Mesenchymal stem cell (in vitro differentiated cells and primary cell): Measurements from ENCODE around the gene FIGN.

Experiments
- DNase-seq: peaks from one replicate; pipeline ENCODE4 v3.0.0-alpha.2; 2013
- H2AFZ ChIP-seq: one replicate; pipeline ENCODE4 v1.6.1; 2013; ENCODE audit warnings: low read depth, mild to moderate bottlenecking, control low read depth, inconsistent platforms, low read length, moderate library complexity
- H2AK5ac ChIP-seq: 2 replicates; pipeline ENCODE4 v1.6.1; 2013; ENCODE audit warnings: low read length, moderate library complexity, mild to moderate bottlenecking, inconsistent platforms; ENCODE audit not compliant: severe bottlenecking
- H2BK120ac ChIP-seq: one replicate; pipeline ENCODE4 v1.6.1; 2013; ENCODE audit warnings: low read depth, mild to moderate bottlenecking, inconsistent platforms, low read length, moderate library complexity
- H2BK12ac ChIP-seq, 2 experiments: one replicate each; pipeline ENCODE4 v1.6.1; 2013; ENCODE audit warnings: inconsistent platforms in 2 of 2, low read length in 2 of 2, mild to moderate bottlenecking in 2 of 2, moderate library complexity in 2 of 2, control low read depth in 1 of 2
- H2BK15ac ChIP-seq: one replicate; pipeline ENCODE4 v1.6.1; 2013; ENCODE audit warnings: mild to moderate bottlenecking, low read depth, inconsistent platforms; ENCODE audit not compliant: poor library complexity, severe bottlenecking
- H2BK5ac ChIP-seq: 2 replicates; pipeline ENCODE4 v1.6.1; 2013; ENCODE audit warnings: low read depth, mild to moderate bottlenecking, low read length, control low read depth, inconsistent platforms; ENCODE audit not compliant: poor library complexity, severe bottlenecking
- H3K14ac ChIP-seq, 2 experiments: one replicate each; pipeline ENCODE4 v1.6.1; 2013; ENCODE audit warnings: inconsistent platforms in 2 of 2, low read length in 2 of 2, control low read depth in 1 of 2, mild to moderate bottlenecking in 1 of 2, moderate library complexity in 1 of 2
- H3K18ac ChIP-seq, 2 experiments: one replicate each; pipeline ENCODE4 v1.6.1; 2013; ENCODE audit warnings: inconsistent platforms in 2 of 2, low read length in 2 of 2, control low read depth in 1 of 2, low read depth in 1 of 2, mild to moderate bottlenecking in 1 of 2
- H3K23ac ChIP-seq, 2 experiments: one replicate each; pipeline ENCODE4 v1.6.1; 2013; ENCODE audit warnings: inconsistent platforms in 2 of 2, low read length in 2 of 2, mild to moderate bottlenecking in 2 of 2, moderate library complexity in 2 of 2, control low read depth in 1 of 2
- H3K27ac ChIP-seq: 2 replicates; pipeline ENCODE4 v1.5.1; 2013; ENCODE audit warnings: mild to moderate bottlenecking, moderate library complexity, low read length, control low read depth, inconsistent platforms; ENCODE audit not compliant: poor library complexity, severe bottlenecking
- H3K27me3 ChIP-seq, 2 experiments: 2 replicates each; pipeline versions ENCODE4 v1.6.1 to v1.7.0; 2013; ENCODE audit warnings: low read length in 2 of 2, mild to moderate bottlenecking in 2 of 2, moderate library complexity in 2 of 2, control low read depth in 1 of 2, inconsistent platforms in 1 of 2; ENCODE audit not compliant: control insufficient read depth in 1 of 2, insufficient read depth in 1 of 2
- H3K36me3 ChIP-seq, 2 experiments: 2 replicates each; pipeline versions ENCODE4 v1.6.1 to v1.7.0; 2013; ENCODE audit warnings: low read length in 2 of 2, control low read depth in 1 of 2, inconsistent platforms in 1 of 2, low read depth in 1 of 2, mild to moderate bottlenecking in 1 of 2; ENCODE audit not compliant: insufficient read depth in 2 of 2, control insufficient read depth in 1 of 2
- H3K4ac ChIP-seq, 2 experiments: one replicate each; pipeline ENCODE4 v1.6.1; 2013; ENCODE audit warnings: inconsistent platforms in 2 of 2, low read length in 2 of 2, mild to moderate bottlenecking in 2 of 2, moderate library complexity in 2 of 2, control low read depth in 1 of 2, low read depth in 1 of 2
- H3K4me1 ChIP-seq: 2 replicates; pipeline ENCODE4 v1.6.1; 2013; ENCODE audit warnings: low read depth, low read length, control low read depth; ENCODE audit not compliant: control insufficient read depth, insufficient read depth
- H3K4me2 ChIP-seq: 2 replicates; pipeline ENCODE4 v1.6.1; 2013; ENCODE audit warnings: low read length, mild to moderate bottlenecking, inconsistent platforms; ENCODE audit not compliant: poor library complexity, severe bottlenecking
- H3K4me3 ChIP-seq, 2 experiments: 2 replicates each; pipeline versions ENCODE4 v1.5.1 to v1.7.0; 2013; ENCODE audit warnings: low read length in 2 of 2, mild to moderate bottlenecking in 2 of 2, control low read depth in 1 of 2, low read depth in 1 of 2; ENCODE audit not compliant: insufficient read depth in 1 of 2
- H3K79me1 ChIP-seq: replicated peaks from 2 replicates; pipeline ENCODE4 v1.6.1; 2013; ENCODE audit warnings: mild to moderate bottlenecking, control low read depth, low read length, inconsistent platforms; ENCODE audit not compliant: poor library complexity, severe bottlenecking
- H3K9ac ChIP-seq: 2 replicates; pipeline ENCODE4 v1.7.0; 2013; ENCODE audit warnings: mild to moderate bottlenecking, low read length, moderate library complexity
- H3K9me3 ChIP-seq: 2 replicates; pipeline ENCODE4 v1.7.0; 2013; ENCODE audit warnings: mild to moderate bottlenecking, low read length; ENCODE audit not compliant: control insufficient read depth
- H4K8ac ChIP-seq: one replicate; pipeline ENCODE4 v1.6.1; 2013; ENCODE audit warnings: inconsistent platforms, mild to moderate bottlenecking, low read length, moderate library complexity
- H4K91ac ChIP-seq: one replicate; pipeline ENCODE4 v1.6.1; 2013; ENCODE audit warnings: mild to moderate bottlenecking, low read length, inconsistent platforms
- WGBS: methylation state at CpG from one replicate; pipeline ENCODE4 v1.1.7; 2013; ENCODE audit warnings: mixed read lengths; 5-methylcytosine and 5-hydroxymethylcytosine counted together

The FIGN gene

GRCh38 chr2:163778045-163778781 lies 42.4 kb upstream of the FIGN start:
- H2BK15ac ChIP-seq = no peak overlapping the region
- H3K36me3 ChIP-seq = no peaks in the 10 kb centered on the region
- H3K79me1 ChIP-seq = no peaks in the 10 kb centered on the region
- peak overlapping the region; percentile 88 for H2BK5ac ChIP-seq
- peak; percentile 50 for DNase-seq
- 73% methylated on average over 4 of the region's 5 CpGs for WGBS
- H3K23ac ChIP-seq = no peak overlapping the region
- H3K4me3 ChIP-seq = peak overlapping the region in 1 of 2 experiments; percentile 15
- no peak overlapping the region for H2BK120ac ChIP-seq
- peaks cover 3% of the 10 kb centered on the region for H3K4me1 ChIP-seq
- no peak overlapping the region for H3K4me2 ChIP-seq
- H3K27me3 ChIP-seq = no peaks in the 10 kb centered on the region
- no peaks in the 10 kb centered on the region for H3K9me3 ChIP-seq
- H3K4ac ChIP-seq = peak overlapping the region in 1 of 2 experiments; percentile 26
- H2AFZ ChIP-seq = peak overlapping the region; percentile 39
- no peak overlapping the region for H3K14ac ChIP-seq
- peak overlapping the region; percentile 88 for H2AK5ac ChIP-seq
- peak overlapping the region; percentile 98 for H3K27ac ChIP-seq
- no peak overlapping the region for H4K8ac ChIP-seq
- no peak overlapping the region for H3K9ac ChIP-seq
- H3K18ac ChIP-seq = peak overlapping the region in 1 of 2 experiments; percentile 66
- H2BK12ac ChIP-seq = no peak overlapping the region
- H4K91ac ChIP-seq = no peak overlapping the region

DNA sequence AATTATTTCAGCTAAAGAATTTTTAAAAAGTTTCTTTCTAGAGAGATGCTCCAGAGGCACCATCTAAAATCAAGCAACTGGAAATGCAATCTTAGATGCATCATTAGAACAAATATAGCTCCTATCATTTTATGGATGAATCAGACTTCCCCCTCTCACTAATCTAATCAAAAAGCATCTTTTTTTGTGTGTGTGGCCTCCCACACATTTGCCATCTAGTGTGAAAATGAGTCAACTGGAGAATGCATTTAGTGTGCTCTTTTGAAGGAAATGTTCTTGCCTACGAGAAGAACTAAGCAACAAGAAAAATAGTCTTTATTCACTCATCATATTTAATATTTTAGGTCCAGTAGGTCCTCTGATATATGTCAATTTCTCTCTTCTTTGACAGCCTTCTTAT lies 39.5 kb upstream of the FIGN start:
- no peak overlapping the region for H3K23ac ChIP-seq
- H3K27me3 ChIP-seq = no peaks in the 10 kb centered on the region
- no peak overlapping the region for H4K91ac ChIP-seq
- H3K4me2 ChIP-seq = no peak overlapping the region
- no peak overlapping the region for H4K8ac ChIP-seq
- peak overlapping the region; percentile 30 for H3K9ac ChIP-seq
- H3K9me3 ChIP-seq = no peaks in the 10 kb centered on the region
- no peak overlapping the region for H2BK120ac ChIP-seq
- no peaks in the 10 kb centered on the region for H3K36me3 ChIP-seq
- H2BK5ac ChIP-seq = no peak overlapping the region
- no peaks in the 10 kb centered on the region for H3K79me1 ChIP-seq
- H3K18ac ChIP-seq = no peak overlapping the region
- peak overlapping the region; percentile 55 for H3K27ac ChIP-seq
- H3K4ac ChIP-seq = no peak overlapping the region
- peaks cover 3% of the 10 kb centered on the region for H3K4me1 ChIP-seq
- H2BK12ac ChIP-seq = no peak overlapping the region
- H2AK5ac ChIP-seq = no peak overlapping the region
- no CpG with 5 or more reads among the region's 1 CpG for WGBS
- H3K14ac ChIP-seq = no peak overlapping the region
- no peak overlapping the region for H2AFZ ChIP-seq
- no peak overlapping the region for H2BK15ac ChIP-seq
- peak; percentile 15 for DNase-seq
- H3K4me3 ChIP-seq = no peak overlapping the region

DNA sequence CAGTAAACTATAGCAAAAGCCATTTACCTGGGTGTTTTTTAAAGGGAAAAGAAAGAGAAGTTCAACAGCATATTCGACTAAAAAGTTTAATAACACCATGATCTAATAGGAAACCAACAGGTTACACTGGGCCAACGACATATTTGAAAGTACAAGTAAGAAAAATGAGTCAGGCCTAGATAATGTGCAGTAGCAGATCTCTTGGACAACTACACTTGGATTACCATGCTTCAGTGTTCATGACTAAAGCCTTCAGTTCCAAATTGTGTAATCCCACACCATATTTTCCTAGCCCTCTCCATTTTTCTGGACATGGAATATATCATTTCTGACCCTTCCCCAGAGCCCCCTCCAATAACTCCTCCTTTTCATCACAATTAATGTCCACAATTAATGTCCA lies 39.1 kb upstream of the FIGN start:
- no peak overlapping the region for H3K4me2 ChIP-seq
- no peak overlapping the region for H2BK120ac ChIP-seq
- no peak overlapping the region for H4K8ac ChIP-seq
- H2BK15ac ChIP-seq = no peak overlapping the region
- H3K23ac ChIP-seq = no peak overlapping the region
- peak overlapping the region; percentile 30 for H3K9ac ChIP-seq
- DNase-seq = peak; percentile 68
- H3K18ac ChIP-seq = no peak overlapping the region
- no peak overlapping the region for H2AK5ac ChIP-seq
- no peak overlapping the region for H4K91ac ChIP-seq
- H2BK5ac ChIP-seq = no peak overlapping the region
- no peaks in the 10 kb centered on the region for H3K79me1 ChIP-seq
- no peaks in the 10 kb centered on the region for H3K36me3 ChIP-seq
- H3K4me1 ChIP-seq = peaks cover 1% of the 10 kb centered on the region
- no peaks in the 10 kb centered on the region for H3K27me3 ChIP-seq
- no peak overlapping the region for H2BK12ac ChIP-seq
- no peaks in the 10 kb centered on the region for H3K9me3 ChIP-seq
- no peak overlapping the region for H2AFZ ChIP-seq
- no peak overlapping the region for H3K4me3 ChIP-seq
- no peak overlapping the region for H3K4ac ChIP-seq
- H3K27ac ChIP-seq = peak overlapping the region; percentile 55
- WGBS = 23% methylated on average over 2 of the region's 2 CpGs
- H3K14ac ChIP-seq = no peak overlapping the region

DNA sequence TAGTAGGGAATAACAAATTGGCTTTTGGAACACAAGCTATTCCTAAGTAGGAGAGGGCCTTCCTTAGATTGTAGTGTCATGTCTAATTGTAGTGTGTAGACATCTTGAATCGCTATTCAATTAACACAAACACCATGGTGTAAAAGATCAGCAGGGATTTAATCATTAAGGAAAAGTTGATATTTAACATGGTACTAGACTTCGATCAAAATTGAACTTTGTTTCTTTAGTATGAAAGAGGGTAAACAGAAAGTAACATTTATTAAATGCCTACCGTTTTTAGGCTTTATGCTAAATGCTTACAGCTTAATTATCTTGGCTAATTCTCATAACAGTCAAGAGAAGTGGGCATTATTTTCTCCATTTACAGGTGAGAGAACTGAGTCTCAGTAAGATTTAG lies 37.5 kb upstream of the FIGN start:
- Histone ChIP-seq H3K79me1 (no peaks in the 10 kb centered on the region), H4K8ac (no peak overlapping the region), H3K27ac (no peak overlapping the region), H3K9me3 (no peaks in the 10 kb centered on the region), H3K9ac (no peak overlapping the region), H3K18ac (no peak overlapping the region), H3K4ac (no peak overlapping the region), H3K4me2 (no peak overlapping the region), H2AK5ac (no peak overlapping the region), H2BK5ac (no peak overlapping the region), H3K4me1 (peaks cover 1% of the 10 kb centered on the region), H2AFZ (no peak overlapping the region), H3K36me3 (no peaks in the 10 kb centered on the region), H3K14ac (no peak overlapping the region), H2BK12ac (no peak overlapping the region), H2BK120ac (no peak overlapping the region), H3K27me3 (no peaks in the 10 kb centered on the region), H2BK15ac (no peak overlapping the region), H3K4me3 (no peak overlapping the region), H3K23ac (no peak overlapping the region), H4K91ac (no peak overlapping the region)
- DNase-seq = no peak
- WGBS = 80% methylated on average over 1 of the region's 3 CpGs
